Prostate gland (tissue), 2 donors: ENCODE measurements around the gene GSE1.

Experiments
- POLR2A ChIP-seq: fragments of 450-650 bp; IDR thresholded peaks from one replicate; pipeline ENCODE4 v1.6.1; 2016; ENCODE audit warnings: antibody characterized with exemption, mild to moderate bottlenecking
- POLR2AphosphoS5 ChIP-seq: sonication (generic); formaldehyde crosslinking; IDR thresholded peaks from one replicate; pipeline ENCODE4 v1.6.1; 2017; ENCODE audit warnings: antibody characterized with exemption
- TF ChIP-seq, protein P1 (sequence below), 4 experiments: fragments of 200-600 bp in 2 of 4; fragments of 450-650 bp in 2 of 4; sonication (generic) in 2 of 4; IDR thresholded peaks; 1 replicate in 3 of 4; 2 replicates in 1 of 4; pipeline ENCODE4 v1.5.1; 2016 to 2019; ENCODE audit warnings: antibody characterized with exemption in 4 of 4, mild to moderate bottlenecking in 2 of 4, moderate library complexity in 2 of 4

DNA sequence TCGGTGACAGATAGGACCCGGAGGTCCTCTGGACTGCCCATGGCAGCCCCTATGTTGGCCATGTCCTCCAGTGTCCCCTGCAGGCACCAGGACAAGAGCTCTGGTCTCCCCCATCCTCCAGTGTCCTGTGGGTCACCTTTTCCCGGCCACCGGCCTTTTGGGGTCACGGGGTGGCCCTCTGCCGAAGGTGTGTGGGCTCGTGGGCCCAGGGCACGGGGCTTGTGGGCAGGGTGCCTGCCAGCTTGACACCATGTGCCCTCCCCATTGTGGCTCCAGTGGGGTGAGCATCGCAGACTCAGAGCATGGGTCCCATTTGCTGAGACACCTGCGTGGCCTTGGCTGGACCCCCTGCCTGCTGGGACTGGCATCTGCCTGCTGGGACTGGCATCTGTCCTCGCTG, 18.1 kb downstream of the GSE1 start:
- TF ChIP-seq, protein P1, sequence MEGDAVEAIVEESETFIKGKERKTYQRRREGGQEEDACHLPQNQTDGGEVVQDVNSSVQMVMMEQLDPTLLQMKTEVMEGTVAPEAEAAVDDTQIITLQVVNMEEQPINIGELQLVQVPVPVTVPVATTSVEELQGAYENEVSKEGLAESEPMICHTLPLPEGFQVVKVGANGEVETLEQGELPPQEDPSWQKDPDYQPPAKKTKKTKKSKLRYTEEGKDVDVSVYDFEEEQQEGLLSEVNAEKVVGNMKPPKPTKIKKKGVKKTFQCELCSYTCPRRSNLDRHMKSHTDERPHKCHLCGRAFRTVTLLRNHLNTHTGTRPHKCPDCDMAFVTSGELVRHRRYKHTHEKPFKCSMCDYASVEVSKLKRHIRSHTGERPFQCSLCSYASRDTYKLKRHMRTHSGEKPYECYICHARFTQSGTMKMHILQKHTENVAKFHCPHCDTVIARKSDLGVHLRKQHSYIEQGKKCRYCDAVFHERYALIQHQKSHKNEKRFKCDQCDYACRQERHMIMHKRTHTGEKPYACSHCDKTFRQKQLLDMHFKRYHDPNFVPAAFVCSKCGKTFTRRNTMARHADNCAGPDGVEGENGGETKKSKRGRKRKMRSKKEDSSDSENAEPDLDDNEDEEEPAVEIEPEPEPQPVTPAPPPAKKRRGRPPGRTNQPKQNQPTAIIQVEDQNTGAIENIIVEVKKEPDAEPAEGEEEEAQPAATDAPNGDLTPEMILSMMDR (IDR thresholded peaks at IDR 0.05): no peak
- no peak for TF ChIP-seq POLR2A
- no peak for TF ChIP-seq POLR2AphosphoS5
